GM21515 (cell line): Measurements from ENCODE around the gene GRB10.
A peak's percentile ranks its signal among the peaks of the same experiment; 100 is the strongest.

Experiments used
- ATAC-seq: cut with Tn5 transposase; IDR thresholded peaks from one replicate; pipeline ENCODE4 v1.9.1; 2021; ENCODE audit not compliant: unreplicated experiment

Gene GRB10

GRCh38 chr7:50696810-50697582 lies 85.7 kb downstream of the GRB10 start:
- no peak for ATAC-seq

- ATAC-seq, result no peak
Observed at GRCh38 chr7:50695026-50695425, 87.7 kb downstream of the GRB10 start.

- ATAC-seq, result no peak
Observed at GRCh38 chr7:50693455-50694130, 89.1 kb downstream of the GRB10 start.

GRCh38 chr7:50690541-50691011 lies 92.1 kb downstream of the GRB10 start:
- no peak for ATAC-seq

GRCh38 chr7:50688226-50688590 lies 94.5 kb downstream of the GRB10 start:
- ATAC-seq, result no peak

- no peak for ATAC-seq
Observed at GRCh38 chr7:50687575-50688225, 95.0 kb downstream of the GRB10 start.

GRCh38 chr7:50687096-50687495 lies 95.6 kb downstream of the GRB10 start:
- no peak for ATAC-seq

- ATAC-seq, result no peak
Observed at GRCh38 chr7:50685135-50686065, 97.3 kb downstream of the GRB10 start.

- no peak for ATAC-seq
Observed at GRCh38 chr7:50684713-50685075, 98.0 kb downstream of the GRB10 start.

- no peak for ATAC-seq
Observed at GRCh38 chr7:50684011-50684712, 98.5 kb downstream of the GRB10 start.

GRCh38 chr7:50682573-50682972 lies 100.1 kb downstream of the GRB10 start:
- ATAC-seq, result no peak

- ATAC-seq, result no peak
Observed at GRCh38 chr7:50682079-50682478, 100.6 kb downstream of the GRB10 start.

GRCh38 chr7:50681432-50682045 lies 101.2 kb downstream of the GRB10 start:
- ATAC-seq, result no peak

- peak; percentile 66 for ATAC-seq
Observed at GRCh38 chr7:50679218-50680007, 103.3 kb downstream of the GRB10 start.

- ATAC-seq, result no peak
Observed at GRCh38 chr7:50678586-50678985, 104.1 kb downstream of the GRB10 start.

- ATAC-seq, result no peak
Observed at GRCh38 chr7:50677638-50677996, 105.1 kb downstream of the GRB10 start.

- ATAC-seq, result no peak
Observed at GRCh38 chr7:50676740-50677637, 105.7 kb downstream of the GRB10 start.

- ATAC-seq, result no peak
Observed at GRCh38 chr7:50676079-50676478, 106.6 kb downstream of the GRB10 start.
